HEK293T (cell line): ENCODE measurements around the gene C14orf132.
A peak's percentile ranks its signal among the peaks of the same experiment; 100 is the strongest.

Source experiments
- CTCF ChIA-PET: fragments of 350-600 bp; formaldehyde crosslinking; extraction: SDS; loops from one replicate; lab custom pipeline; 2021; ENCODE audit warnings: antibody characterized with exemption, inconsistent platforms; lab: Yijun Ruan, JAX
- POLR2A ChIA-PET: fragments of 350-600 bp; formaldehyde crosslinking; extraction: SDS; loops from one replicate; lab custom pipeline; 2020; ENCODE audit warnings: antibody characterized with exemption, inconsistent platforms; lab: Yijun Ruan, JAX
- DNase-seq: peaks from one replicate; pipeline ENCODE4 v3.0.0; 2012; ENCODE audit warnings: mixed read lengths; ENCODE audit errors: extremely low spot score
- ARNT ChIP-seq: fragments of 450-650 bp; IDR thresholded peaks from 2 replicates; pipeline ENCODE4 v1.6.1; 2017; ENCODE audit warnings: mild to moderate bottlenecking
- BHLHE40 ChIP-seq: fragments of 450-650 bp; IDR thresholded peaks from 2 replicates; pipeline ENCODE4 v1.6.1; 2016; ENCODE audit warnings: mild to moderate bottlenecking, moderate library complexity, borderline replicate concordance
- CTBP1 ChIP-seq: fragments of 450-650 bp; IDR thresholded peaks from 2 replicates; pipeline ENCODE4 v1.6.1; 2016; ENCODE audit warnings: borderline replicate concordance
- ELF4 ChIP-seq: fragments of 450-650 bp; IDR thresholded peaks from 2 replicates; pipeline ENCODE4 v1.6.1; 2017; ENCODE audit warnings: antibody characterized with exemption
- FOXA1 ChIP-seq: fragments of 450-650 bp; IDR thresholded peaks from 2 replicates; pipeline ENCODE4 v1.6.1; 2016; ENCODE audit warnings: mild to moderate bottlenecking
- FOXK2 ChIP-seq: fragments of 450-650 bp; IDR thresholded peaks from 2 replicates; pipeline ENCODE4 v1.6.1; 2016; ENCODE audit warnings: mild to moderate bottlenecking
- FOXM1 ChIP-seq: fragments of 450-650 bp; IDR thresholded peaks from 2 replicates; pipeline ENCODE4 v1.6.1; 2017; ENCODE audit warnings: mild to moderate bottlenecking, borderline replicate concordance
- HDGF ChIP-seq: fragments of 450-650 bp; IDR thresholded peaks from 2 replicates; pipeline ENCODE4 v1.6.1; 2017; ENCODE audit warnings: antibody characterized with exemption, borderline replicate concordance
- L3MBTL2 ChIP-seq: fragments of 450-650 bp; conservative IDR thresholded peaks from 2 replicates; pipeline ENCODE4 v1.6.1; 2016; ENCODE audit warnings: mild to moderate bottlenecking
- LEF1 ChIP-seq: fragments of 450-650 bp; IDR thresholded peaks from 2 replicates; pipeline ENCODE4 v1.6.1; 2017; ENCODE audit warnings: mild to moderate bottlenecking, borderline replicate concordance
- NFRKB ChIP-seq: fragments of 450-650 bp; IDR thresholded peaks from 2 replicates; pipeline ENCODE4 v1.6.1; 2016; ENCODE audit warnings: mild to moderate bottlenecking, moderate library complexity
- PKNOX1 ChIP-seq: fragments of 450-650 bp; IDR thresholded peaks from 2 replicates; pipeline ENCODE4 v1.6.1; 2016
- SP1 ChIP-seq: fragments of 450-650 bp; IDR thresholded peaks from 2 replicates; pipeline ENCODE4 v1.6.1; 2017
- SUZ12 ChIP-seq: fragments of 450-650 bp; IDR thresholded peaks from 2 replicates; pipeline ENCODE4 v1.6.1; 2016; ENCODE audit warnings: mild to moderate bottlenecking
- TARDBP ChIP-seq: fragments of 450-650 bp; IDR thresholded peaks from 2 replicates; pipeline ENCODE4 v1.6.1; 2016
- ZNF384 ChIP-seq: fragments of 450-650 bp; IDR thresholded peaks from 2 replicates; pipeline ENCODE4 v1.6.1; 2016

Gene C14orf132

GRCh38 chr14:96038920-96039632 is at the start of gene C14orf132:
C14orf132 (plus strand) TSS chr14:96039362; CDS start chr14:96039501, 139 bp downstream.
- ChIA-PET POLR2A (interaction anchor here (1.0 kb wide), 1 partner anchor 48 kb away, joined by 3 read pairs; no protein-coding TSS in a partner anchor), CTCF (no interaction called here)
- peak; percentile 22; the same call in 1 of the 2 replicates for TF ChIP-seq L3MBTL2
- TF ChIP-seq ARNT = no peak
- TF ChIP-seq ZNF384 = no peak
- no peak for TF ChIP-seq HDGF
- TF ChIP-seq LEF1 = no peak
- peak; percentile 77 for DNase-seq

- TF ChIP-seq CTBP1 (no peak), ELF4 (no peak), SUZ12 (no peak), FOXA1 (no peak), BHLHE40 (no peak)
- CTCF ChIA-PET = interaction anchor here (0.8 to 1.7 kb wide), 4 partner anchors 113 to 550 kb away, joined by 4 to 8 read pairs (median 5); no protein-coding TSS in a partner anchor
- peak; percentile 52 for DNase-seq
- POLR2A ChIA-PET = no interaction called here
These were observed 45.2 kb upstream of the C14orf132 start for GRCh38 chr14:95993768-95994592.

GRCh38 chr14:95994593-95994928 is 44.6 kb upstream of the C14orf132 start:
- TF ChIP-seq FOXK2 (no peak), SP1 (no peak), FOXM1 (no peak), TARDBP (no peak), PKNOX1 (no peak), BHLHE40 (no peak), FOXA1 (no peak), LEF1 (no peak), CTBP1 (no peak), L3MBTL2 (no peak), NFRKB (no peak)
- POLR2A ChIA-PET = no interaction called here
- CTCF ChIA-PET = interaction anchor here (0.8 to 1.7 kb wide), 4 partner anchors 112 to 551 kb away, joined by 4 to 8 read pairs (median 5); no protein-coding TSS in a partner anchor
- DNase-seq = no peak

- DNase-seq = no peak
- ChIA-PET CTCF (interaction anchor here (1.2 to 2.9 kb wide), 5 partner anchors 84 to 275 kb away, joined by 3 to 13 read pairs (median 4); no protein-coding TSS in a partner anchor), POLR2A (no interaction called here)
- TF ChIP-seq SUZ12 = no peak
- no peak for TF ChIP-seq BHLHE40
- TF ChIP-seq CTBP1 = no peak
- no peak for TF ChIP-seq FOXK2
- no peak for TF ChIP-seq TARDBP
- no peak for TF ChIP-seq NFRKB
- no peak for TF ChIP-seq ZNF384
These were observed 40.5 kb upstream of the C14orf132 start for GRCh38 chr14:95998656-95999055.

- ChIA-PET POLR2A (no interaction called here), CTCF (interaction anchor here (0.6 to 1.2 kb wide), 5 partner anchors 12 to 442 kb away, joined by 3 to 5 read pairs (median 4); no protein-coding TSS in a partner anchor)
- TF ChIP-seq ARNT (no peak), NFRKB (no peak), ELF4 (no peak), SP1 (no peak), HDGF (no peak), FOXM1 (no peak), LEF1 (no peak), BHLHE40 (no peak)
- DNase-seq = no peak
These were observed 37.2 kb upstream of the C14orf132 start for GRCh38 chr14:96001866-96002497.

GRCh38 chr14:96002498-96002884 is 36.7 kb upstream of the C14orf132 start:
- no peak for TF ChIP-seq ARNT
- TF ChIP-seq FOXK2 = no peak
- no peak for TF ChIP-seq ELF4
- no peak for TF ChIP-seq PKNOX1
- no peak for TF ChIP-seq SUZ12
- no peak for TF ChIP-seq FOXM1
- no peak for TF ChIP-seq TARDBP
- TF ChIP-seq HDGF = no peak
- no peak for TF ChIP-seq CTBP1
- DNase-seq = no peak
- CTCF ChIA-PET = interaction anchor here (0.6 to 1.6 kb wide), 6 partner anchors 11 to 442 kb away, joined by 3 to 5 read pairs (median 4); no protein-coding TSS in a partner anchor
- POLR2A ChIA-PET = no interaction called here
